Spleen (tissue), 7 donors: ENCODE data around the gene CD3D.

ENCODE experiments used
- CTCF ChIP-seq, 11 experiments: fragments of 200-600 bp in 7 of 11; fragments of 450-650 bp in 4 of 11; sonication (generic) in 4 of 11; IDR thresholded peaks in 8 of 11; conservative IDR thresholded peaks in 3 of 11; 1 replicate in 7 of 11; 2 replicates in 4 of 11; pipeline versions ENCODE4 v1.4.0 to v1.8.0; 2016 to 2021; ENCODE audit warnings: antibody characterized with exemption in 11 of 11, inconsistent platforms in 4 of 11, mild to moderate bottlenecking in 1 of 11
- POLR2AphosphoS5 ChIP-seq, 3 donors: sonication (generic); formaldehyde crosslinking; IDR thresholded peaks; one replicate each; pipeline ENCODE4 v1.5.1; 2017; ENCODE audit warnings: antibody characterized with exemption in 3 of 3
- donor health status: DM: no; HTN: no; CAD: no; lungs with moderate emphysema.
- donor health status: DM: no; HTN: no; CAD: no.
- donor health status: DM: no; HTN: no; CAD: no.

GRCh38 chr11:118310781-118311485, 31.6 kb downstream of the CD3D start:
- TF ChIP-seq CTCF (IDR thresholded peaks at IDR 0.05 in 8 of 11, conservative IDR thresholded peaks at IDR 0.05 in 3 of 11): no peak
- no peak for TF ChIP-seq POLR2AphosphoS5 (IDR thresholded peaks at IDR 0.05)
